ENCODE measurements around the gene KIF19.

- TF ChIP-seq CTCF (optimal IDR thresholded peaks at IDR 0.05 in 1 of 3, IDR thresholded peaks at IDR 0.05 in 1 of 3, conservative IDR thresholded peaks at IDR 0.05 in 1 of 3; ENCODE audit: extremely low read depth in 1 of 3, insufficient read depth in 2 of 3, low read length in 3 of 3) (no peak), EZH2 (IDR thresholded peaks at IDR 0.05; ENCODE audit: low read length) (no peak)
These were observed 33.5 kb upstream of the KIF19 start for GRCh38 chr17:74292495-74292894.
